H1 (cell line): ENCODE data around the gene MNX1. TPM values are rescaled to one million over a fixed set of nuclear protein-coding genes. Genes with fewer than 3 reads are reported as not detected.

Source experiments
- CTCF ChIA-PET: fragments of 300-600 bp; sonication (Branson Sonifier 250); formaldehyde crosslinking; loops from one replicate; lab custom pipeline; 2021; ENCODE audit not compliant: partially characterized antibody; lab: Charles Lee
- POLR2A ChIA-PET: fragments of 300-600 bp; sonication (Branson Sonifier 250); formaldehyde crosslinking; loops from one replicate; lab custom pipeline; 2021; ENCODE audit warnings: inconsistent platforms; ENCODE audit not compliant: partially characterized antibody; lab: Charles Lee
- DNase-seq, 2 experiments: peaks; one replicate each; pipeline versions ENCODE4 v3.0.0 to v3.0.0-alpha.2; 2010 to 2022; ENCODE audit warnings: low spot score in 2 of 2, low read depth in 1 of 2, mixed read lengths in 1 of 2
- FAIRE-seq: peaks from 2 replicates; lab custom pipeline; 2011; peaks lifted over from hg19 to GRCh38; lab: Jason Lieb, UNC
- H2AFZ ChIP-seq: 2 replicates; pipeline ENCODE4 v1.8.1; 2012; ENCODE audit warnings: low read length, inconsistent platforms
- H2AK5ac ChIP-seq: 2 replicates; pipeline ENCODE4 v1.6.1; 2013; ENCODE audit warnings: low read depth, low read length
- H2BK120ac ChIP-seq: replicated peaks from 2 replicates; pipeline ENCODE3; 2013; ENCODE audit warnings: low read depth, low read length, inconsistent platforms
- H2BK12ac ChIP-seq: 2 replicates; pipeline ENCODE4 v1.6.1; 2013; ENCODE audit warnings: low read depth, low read length
- H2BK15ac ChIP-seq: 2 replicates; pipeline ENCODE4 v1.6.1; 2013; ENCODE audit warnings: low read length
- H2BK20ac ChIP-seq: 2 replicates; pipeline ENCODE4 v1.6.1; 2013; ENCODE audit warnings: low read length
- H2BK5ac ChIP-seq: 2 replicates; pipeline ENCODE4 v1.6.1; 2013; ENCODE audit warnings: low read depth, low read length
- H3K14ac ChIP-seq: 2 replicates; pipeline ENCODE4 v1.6.1; 2013; ENCODE audit warnings: inconsistent platforms; ENCODE audit not compliant: insufficient read length
- H3K18ac ChIP-seq: 2 replicates; pipeline ENCODE4 v1.6.1; 2013; ENCODE audit warnings: low read length; ENCODE audit errors: extremely low read depth
- H3K23ac ChIP-seq: 2 replicates; pipeline ENCODE4 v1.6.1; 2013; ENCODE audit warnings: inconsistent platforms; ENCODE audit not compliant: insufficient read length
- H3K23me2 ChIP-seq: 2 replicates; pipeline ENCODE4 v1.6.1; 2013; ENCODE audit warnings: low read depth, low read length
- H3K27ac ChIP-seq: 2 replicates; pipeline ENCODE4 v1.6.1; 2011; ENCODE audit warnings: low read depth, low read length, inconsistent platforms
- H3K27me3 ChIP-seq, 4 experiments: replicated peaks in 1 of 4; 1 replicate in 1 of 4; 2 replicates in 3 of 4; pipeline versions ENCODE4 v1.6.1 to v1.8.1; 2011 to 2013; ENCODE audit warnings: low read length in 3 of 4, mild to moderate bottlenecking in 3 of 4, inconsistent platforms in 2 of 4, mixed read lengths in 2 of 4, moderate library complexity in 1 of 4; ENCODE audit not compliant: control insufficient read depth in 3 of 4, insufficient read depth in 3 of 4; ENCODE audit errors: extremely low read depth in 1 of 4
- H3K36me3 ChIP-seq, 4 experiments: 2 replicates each; pipeline versions ENCODE4 v1.6.1 to v1.8.1; 2011 to 2013; ENCODE audit warnings: mild to moderate bottlenecking in 4 of 4, low read length in 3 of 4, moderate library complexity in 2 of 4, control low read depth in 1 of 4, inconsistent platforms in 1 of 4; ENCODE audit not compliant: insufficient read depth in 4 of 4, control insufficient read depth in 2 of 4
- H3K4ac ChIP-seq: replicated peaks from 2 replicates; pipeline ENCODE3; 2013; ENCODE audit warnings: low read length, low read depth, mixed read lengths, inconsistent platforms; ENCODE audit not compliant: insufficient read length
- H3K4me1 ChIP-seq, 4 experiments: replicated peaks in 1 of 4; 1 replicate in 1 of 4; 2 replicates in 3 of 4; pipeline versions ENCODE4 v1.6.1 to v1.8.1; 2011 to 2013; ENCODE audit warnings: low read length in 3 of 4, inconsistent platforms in 2 of 4, mixed read lengths in 1 of 4; ENCODE audit not compliant: insufficient read depth in 4 of 4, control insufficient read depth in 3 of 4
- H3K4me2 ChIP-seq, 2 experiments: 2 replicates each; pipeline versions ENCODE4 v1.6.1 to v1.8.1; 2011 to 2013; ENCODE audit warnings: low read depth in 2 of 2, low read length in 2 of 2, control low read depth in 1 of 2, inconsistent platforms in 1 of 2, mild to moderate bottlenecking in 1 of 2; ENCODE audit not compliant: insufficient read depth in 1 of 2
- H3K4me3 ChIP-seq, 4 experiments: fragments of 200-600, 300-600 bp in 1 of 4; sonication (generic), shearing (Covaris generic), sonication (Bioruptor Twin) in 1 of 4; 2 replicates each; pipeline versions ENCODE4 v1.5.1 to v1.8.1; 2011 to 2016; ENCODE audit warnings: low read length in 4 of 4, low read depth in 3 of 4, control low read depth in 2 of 4, inconsistent platforms in 2 of 4, mild to moderate bottlenecking in 2 of 4, mixed read lengths in 1 of 4, moderate library complexity in 1 of 4; ENCODE audit not compliant: insufficient read depth in 2 of 4; ENCODE audit errors: extremely low read depth in 1 of 4
- H3K56ac ChIP-seq: replicated peaks from 2 replicates; pipeline ENCODE3; 2013; ENCODE audit warnings: low read depth, mild to moderate bottlenecking, mixed read lengths, low read length, inconsistent platforms; ENCODE audit not compliant: insufficient read length
- H3K79me1 ChIP-seq: 2 replicates; pipeline ENCODE4 v1.6.1; 2013; ENCODE audit warnings: low read depth, low read length, control low read depth
- H3K79me2 ChIP-seq, 2 experiments: 2 replicates each; pipeline versions ENCODE4 v1.6.1 to v1.8.1; 2012 to 2013; ENCODE audit warnings: low read length in 2 of 2, mild to moderate bottlenecking in 2 of 2, inconsistent platforms in 1 of 2; ENCODE audit not compliant: insufficient read depth in 2 of 2, control insufficient read depth in 1 of 2
- H3K9ac ChIP-seq, 4 experiments: replicated peaks in 1 of 4; 1 replicate in 1 of 4; 2 replicates in 3 of 4; pipeline versions ENCODE4 v1.6.1 to v1.8.1; 2011 to 2013; ENCODE audit warnings: low read depth in 3 of 4, low read length in 3 of 4, control low read depth in 2 of 4, mild to moderate bottlenecking in 2 of 4, moderate library complexity in 2 of 4, inconsistent platforms in 1 of 4; ENCODE audit errors: extremely low read depth in 1 of 4
- H3K9me3 ChIP-seq, 2 experiments: 2 replicates each; pipeline versions ENCODE4 v1.6.1 to v1.8.1; 2012 to 2013; ENCODE audit warnings: mild to moderate bottlenecking in 2 of 2, moderate library complexity in 2 of 2, control low read depth in 1 of 2, inconsistent platforms in 1 of 2, low read depth in 1 of 2, low read length in 1 of 2, mixed read lengths in 1 of 2; ENCODE audit not compliant: insufficient read depth in 2 of 2
- H4K20me1 ChIP-seq, 2 experiments: replicated peaks in 1 of 2; 2 replicates each; pipeline versions ENCODE3 to v1.8.1; 2011 to 2013; ENCODE audit warnings: inconsistent platforms in 2 of 2, low read length in 2 of 2, mild to moderate bottlenecking in 1 of 2; ENCODE audit not compliant: insufficient read depth in 2 of 2, control insufficient read depth in 1 of 2
- H4K5ac ChIP-seq: 2 replicates; pipeline ENCODE4 v1.6.1; 2013; ENCODE audit warnings: low read length, low read depth, mixed read lengths, inconsistent platforms; ENCODE audit not compliant: insufficient read length
- H4K8ac ChIP-seq: 2 replicates; pipeline ENCODE4 v1.8.0; 2013; ENCODE audit warnings: mild to moderate bottlenecking, moderate library complexity, low read length, inconsistent platforms; ENCODE audit not compliant: insufficient read depth; ENCODE audit errors: extremely low read depth
- H4K91ac ChIP-seq: replicated peaks from 2 replicates; pipeline ENCODE3; 2013; ENCODE audit warnings: low read length, mixed read lengths, inconsistent platforms; ENCODE audit not compliant: insufficient read length
- HDAC6 ChIP-seq: IDR thresholded peaks from one replicate; pipeline ENCODE4 v1.7.1; 2012; ENCODE audit warnings: low read depth, mild to moderate bottlenecking, inconsistent platforms, low read length, moderate library complexity
- MAX ChIP-seq: IDR thresholded peaks from 2 replicates; pipeline ENCODE4 v1.6.1; 2012; ENCODE audit warnings: inconsistent platforms
- TBP ChIP-seq: IDR thresholded peaks from 2 replicates; pipeline ENCODE4 v1.6.1; 2011; ENCODE audit warnings: low read depth, low read length, improper control_type of control experiment
- WGBS, 2 experiments: shearing (Covaris generic) in 1 of 2; methylation state at CpG; one replicate each; pipeline versions ENCODE4 v1.1.6 to v1.1.7; 2013 to 2015; ENCODE audit warnings: low lambda C conversion rate in 2 of 2, mixed read lengths in 2 of 2, inconsistent platforms in 1 of 2, low coverage in 1 of 2, missing lambda C conversion rate in 1 of 2; ENCODE audit not compliant: insufficient replicate concordance in 2 of 2, insufficient coverage in 1 of 2, insufficient read length in 1 of 2; ENCODE audit errors: extremely low coverage in 1 of 2, missing lambda C conversion rate in 1 of 2; 5-methylcytosine and 5-hydroxymethylcytosine counted together
- polyA plus RNA-seq, 7 experiments: library from polyadenylated mRNA; depleted of rRNA in 3 of 7; stranded (reverse) in 5 of 7; unstranded in 2 of 7; fragments of >200 nt in 5 of 7; fragments of 200-250 nt in 2 of 7; gene quantifications; 1 replicate in 5 of 7; 2 replicates in 1 of 7; 4 replicates in 1 of 7; pipeline versions ENCODE4 v1.2.1 to v1.2.3, GENCODE V29; 2011 to 2013; ENCODE audit warnings: missing spikeins in 2 of 7, mixed read lengths in 2 of 7
- total RNA-seq: library from RNA; stranded (reverse); fragmentation: NEBNext Ultra II Directional; extraction: Animal tissue kit (Norgen Biotek cat#: 25700); gene quantifications from 2 replicates; pipeline ENCODE4 v1.2.1, GENCODE V29; 2021
- TF ChIP-seq, protein P1 (sequence below): IDR thresholded peaks from 2 replicates; pipeline ENCODE4 v1.6.1; 2012; ENCODE audit warnings: inconsistent platforms

The MNX1 gene
- total and polyA plus RNA-seq, 2 of the 8 experiments (the other 6 are each of a cell fraction or from before 2014, with no cell fraction given), result 0.39 TPM; not detected in 1

- no peak overlapping the region for H3K9ac ChIP-seq
- no peaks in the 10 kb centered on the region for H3K23me2 ChIP-seq
- H2AFZ ChIP-seq, result no peak overlapping the region
- H2BK12ac ChIP-seq, result no peak overlapping the region
- H2AK5ac ChIP-seq, result no peak overlapping the region
- no peak for FAIRE-seq
- H3K4ac ChIP-seq, result no peak overlapping the region
- no peak overlapping the region for H3K27ac ChIP-seq
- H3K79me2 ChIP-seq, result no peaks in the 10 kb centered on the region
- H3K14ac ChIP-seq, result no peak overlapping the region
- H4K91ac ChIP-seq, result no peak overlapping the region
- peaks cover 6 to 23% (median 20%) of the 10 kb centered on the region in 4 experiments for H3K27me3 ChIP-seq
- TF ChIP-seq MAX, result peak; percentile 60; the same call in 1 of the 2 replicates
- TF ChIP-seq TBP, result no peak
- TF ChIP-seq HDAC6, result no peak
- TF ChIP-seq, protein P1, sequence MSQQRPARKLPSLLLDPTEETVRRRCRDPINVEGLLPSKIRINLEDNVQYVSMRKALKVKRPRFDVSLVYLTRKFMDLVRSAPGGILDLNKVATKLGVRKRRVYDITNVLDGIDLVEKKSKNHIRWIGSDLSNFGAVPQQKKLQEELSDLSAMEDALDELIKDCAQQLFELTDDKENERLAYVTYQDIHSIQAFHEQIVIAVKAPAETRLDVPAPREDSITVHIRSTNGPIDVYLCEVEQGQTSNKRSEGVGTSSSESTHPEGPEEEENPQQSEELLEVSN, result peak; percentile 88
- no peaks in the 10 kb centered on the region for H3K9me3 ChIP-seq
- 82% methylated on average over 32 of the region's 32 CpGs; no CpG with 5 or more reads in 1 of the 2 experiments for WGBS, 2 experiments
- DNase-seq, result peak in 1 of 2 experiments; percentile 48
- H3K79me1 ChIP-seq, result no peaks in the 10 kb centered on the region
- POLR2A ChIA-PET, result interaction anchor here (0.9 to 1.1 kb wide), 2 partner anchors 9 to 12 kb away, joined by 3 to 5 read pairs; no protein-coding TSS in a partner anchor
- no peak overlapping the region for H3K4me2 ChIP-seq
- H3K56ac ChIP-seq, result no peak overlapping the region
- no peak overlapping the region for H2BK20ac ChIP-seq
- H4K5ac ChIP-seq, result no peak overlapping the region
- H3K23ac ChIP-seq, result no peak overlapping the region
- no peaks in the 10 kb centered on the region for H3K36me3 ChIP-seq
- peaks cover 0 to 2% of the 10 kb centered on the region in 2 experiments for H4K20me1 ChIP-seq
- H2BK120ac ChIP-seq, result no peak overlapping the region
- H4K8ac ChIP-seq, result no peak overlapping the region
- no peak overlapping the region for H3K4me3 ChIP-seq
- CTCF ChIA-PET, result interaction anchor here (1.1 to 2.8 kb wide), 8 partner anchors 8 to 324 kb away, joined by 3 to 10 read pairs (median 4); partner anchors contain the start of gene NOM1
- no peak overlapping the region for H3K18ac ChIP-seq
- H2BK5ac ChIP-seq, result no peak overlapping the region
- no peak overlapping the region for H2BK15ac ChIP-seq
- no peaks in the 10 kb centered on the region; a peak in 2 of 7 replicates for H3K4me1 ChIP-seq
Observed at GRCh38 chr7:156993021-156993924, 17.2 kb downstream of the MNX1 start.
